ENCODE data around the gene FAM199X.

The FAM199X gene

GRCh38 chrX:104165894-104166734, at the start of gene FAM199X:
FAM199X (plus strand) TSS chrX:104166453; CDS start chrX:104166786, 333 bp downstream.
- peak; percentile 92 for DNase-seq (ENCODE audit: low spot score)

- no peak for DNase-seq (ENCODE audit: low spot score)
Observed at GRCh38 chrX:104117759-104118158, 48.5 kb upstream of the FAM199X start.

- no peak for DNase-seq (ENCODE audit: low spot score)
Observed at GRCh38 chrX:104118765-104119164, 47.5 kb upstream of the FAM199X start.

GRCh38 chrX:104122829-104123228, 43.4 kb upstream of the FAM199X start:
- DNase-seq (ENCODE audit: low spot score) = no peak

- no peak for DNase-seq (ENCODE audit: low spot score)
Observed at GRCh38 chrX:104126856-104127255, 39.4 kb upstream of the FAM199X start.

GRCh38 chrX:104130808-104131207, 35.4 kb upstream of the FAM199X start:
- DNase-seq (ENCODE audit: low spot score) = no peak

GRCh38 chrX:104134583-104135261, 31.5 kb upstream of the FAM199X start:
- no peak for DNase-seq (ENCODE audit: low spot score)

GRCh38 chrX:104135677-104136076, 30.6 kb upstream of the FAM199X start:
- DNase-seq (ENCODE audit: low spot score) = no peak

- peak; percentile 79 for DNase-seq (ENCODE audit: low spot score)
Observed at GRCh38 chrX:104136241-104137019, 29.8 kb upstream of the FAM199X start.

- DNase-seq (ENCODE audit: low spot score) = no peak
Observed at GRCh38 chrX:104137496-104137895, 28.8 kb upstream of the FAM199X start.

- DNase-seq (ENCODE audit: low spot score) = no peak
Observed at GRCh38 chrX:104141087-104141760, 25.0 kb upstream of the FAM199X start.

GRCh38 chrX:104151037-104151436, 15.2 kb upstream of the FAM199X start:
- no peak for DNase-seq (ENCODE audit: low spot score)

- DNase-seq (ENCODE audit: low spot score) = peak; percentile 79
Observed at GRCh38 chrX:104156630-104157529, 9.4 kb upstream of the FAM199X start, which contains the start of gene SLC25A53. SLC25A53 (minus strand) TSS chrX:104157009; CDS start chrX:104105257, 51,752 bp downstream.

- no peak for DNase-seq (ENCODE audit: low spot score)
Observed at GRCh38 chrX:104166735-104167436, 633 bp downstream of the FAM199X start.

GRCh38 chrX:104168127-104168526, 1.9 kb downstream of the FAM199X start:
- DNase-seq (ENCODE audit: low spot score) = no peak

GRCh38 chrX:104172121-104172520, 5.9 kb downstream of the FAM199X start:
- no peak for DNase-seq (ENCODE audit: low spot score)

GRCh38 chrX:104172788-104173187, 6.5 kb downstream of the FAM199X start:
- no peak for DNase-seq (ENCODE audit: low spot score)

- DNase-seq (ENCODE audit: low spot score) = no peak
Observed at GRCh38 chrX:104173841-104174240, 7.6 kb downstream of the FAM199X start.

GRCh38 chrX:104183685-104184084, 17.4 kb downstream of the FAM199X start:
- no peak for DNase-seq (ENCODE audit: low spot score)

GRCh38 chrX:104187931-104188330, 21.7 kb downstream of the FAM199X start:
- DNase-seq (ENCODE audit: low spot score) = no peak
